ENCODE measurements around the gene PTK7.
"Not testable (repeated sequence)": the region's sequence is repeated elsewhere in the genome, so short reads cannot be mapped to it uniquely, and the experiment has no call there.

PTK7 gene

DNA sequence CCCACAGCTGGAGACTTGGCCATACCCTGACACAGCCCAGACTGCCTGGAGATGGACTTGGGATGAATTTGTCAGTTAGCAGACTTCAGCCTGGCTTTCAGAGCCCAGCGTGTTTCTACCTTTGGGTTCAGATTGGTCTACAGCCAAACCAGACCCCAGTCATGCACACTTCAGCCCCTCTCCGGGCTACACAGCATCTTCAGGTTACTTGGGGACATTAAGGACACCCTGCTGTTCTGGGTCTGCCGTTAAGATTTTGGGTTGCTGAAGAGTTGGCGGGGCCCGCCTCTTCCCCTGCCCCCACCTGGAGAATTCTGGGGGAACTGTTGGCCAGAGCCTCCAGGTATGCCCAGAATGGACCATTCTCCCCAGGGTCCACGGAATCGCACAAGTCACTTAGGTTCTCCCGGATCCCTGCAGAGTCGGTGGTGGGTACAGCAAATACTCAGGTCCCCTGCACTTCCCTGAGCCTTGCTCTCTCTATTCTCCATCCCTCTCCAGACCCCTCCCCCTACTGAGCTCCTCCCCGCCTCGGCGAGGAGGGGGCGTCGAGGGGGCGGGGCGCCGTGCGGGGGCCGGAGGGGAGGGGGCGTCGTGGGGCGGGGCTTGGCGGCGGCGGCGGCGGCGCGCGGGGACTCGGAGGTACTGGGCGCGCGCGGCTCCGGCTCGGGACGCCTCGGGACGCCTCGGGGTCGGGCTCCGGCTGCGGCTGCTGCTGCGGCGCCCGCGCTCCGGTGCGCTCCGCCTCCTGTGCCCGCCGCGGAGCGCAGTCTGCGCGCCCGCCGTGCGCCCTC lies at the start of gene PTK7:
Gene PTK7, plus strand, starts transcription at position 645 of the 794 bp plus-strand sequence. CDS start 175 bp downstream, outside the sequence.
- peak; percentile 35 for DNase-seq

DNA sequence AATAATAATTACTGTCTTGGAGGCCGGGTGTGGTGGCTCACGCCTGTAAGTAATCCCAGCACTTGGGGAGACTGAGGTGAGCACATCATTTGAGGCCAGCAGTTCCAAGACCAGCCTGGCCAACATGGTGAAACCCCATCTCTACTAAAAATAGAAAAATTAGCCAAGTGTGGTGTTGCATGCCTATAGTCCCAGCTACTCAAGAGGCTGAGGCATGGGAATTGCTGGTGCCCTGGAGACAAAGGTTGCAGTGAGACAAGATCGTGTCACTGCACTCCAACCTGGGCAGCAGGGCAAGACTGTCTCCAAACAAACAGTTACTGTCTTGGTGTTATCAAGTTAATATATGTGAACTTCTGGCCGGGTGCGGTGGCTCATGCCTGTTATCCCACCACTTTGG lies 49.7 kb upstream of the PTK7 start:
- DNase-seq, result no peak

DNA sequence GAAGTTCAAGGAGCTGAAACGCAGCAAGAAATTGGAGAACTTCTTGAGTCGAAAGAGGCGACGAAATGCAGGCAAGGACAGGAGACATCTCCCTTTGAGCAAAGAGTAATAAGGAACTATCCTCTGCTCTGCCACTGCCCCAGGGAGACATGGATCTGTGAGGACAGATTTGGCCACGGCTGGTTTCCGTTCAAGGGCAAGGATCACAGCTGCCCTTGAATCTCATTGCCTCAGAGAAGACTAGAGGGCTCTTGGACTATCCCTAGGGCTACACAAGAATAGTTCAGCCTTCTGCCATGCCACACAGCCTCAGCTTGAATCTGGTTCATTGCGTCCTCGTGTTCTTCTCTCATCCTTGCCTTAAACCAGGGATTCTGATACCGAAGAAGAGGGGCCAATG lies 47.0 kb upstream of the PTK7 start:
- DNase-seq, result no peak

DNA sequence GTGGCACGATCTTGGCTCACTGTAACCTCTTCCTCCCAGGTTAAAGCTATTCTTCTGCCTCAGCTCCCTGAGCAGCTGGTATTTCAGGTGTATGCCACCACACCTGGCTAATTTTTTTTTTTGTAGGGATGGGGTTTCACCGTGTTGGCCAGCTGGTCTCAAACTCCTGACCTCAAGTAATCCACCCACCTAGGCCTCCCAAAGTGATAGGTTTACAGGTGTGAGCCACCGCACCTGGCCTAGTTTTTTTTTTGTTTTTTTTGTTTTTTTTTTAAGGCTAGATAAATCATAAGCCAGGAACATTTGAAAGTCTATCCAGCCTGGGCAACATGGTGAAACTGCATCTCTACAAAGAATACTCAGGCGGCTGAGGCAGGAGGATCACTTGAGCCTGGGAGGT lies 43.8 kb upstream of the PTK7 start:
- no peak for DNase-seq

DNA sequence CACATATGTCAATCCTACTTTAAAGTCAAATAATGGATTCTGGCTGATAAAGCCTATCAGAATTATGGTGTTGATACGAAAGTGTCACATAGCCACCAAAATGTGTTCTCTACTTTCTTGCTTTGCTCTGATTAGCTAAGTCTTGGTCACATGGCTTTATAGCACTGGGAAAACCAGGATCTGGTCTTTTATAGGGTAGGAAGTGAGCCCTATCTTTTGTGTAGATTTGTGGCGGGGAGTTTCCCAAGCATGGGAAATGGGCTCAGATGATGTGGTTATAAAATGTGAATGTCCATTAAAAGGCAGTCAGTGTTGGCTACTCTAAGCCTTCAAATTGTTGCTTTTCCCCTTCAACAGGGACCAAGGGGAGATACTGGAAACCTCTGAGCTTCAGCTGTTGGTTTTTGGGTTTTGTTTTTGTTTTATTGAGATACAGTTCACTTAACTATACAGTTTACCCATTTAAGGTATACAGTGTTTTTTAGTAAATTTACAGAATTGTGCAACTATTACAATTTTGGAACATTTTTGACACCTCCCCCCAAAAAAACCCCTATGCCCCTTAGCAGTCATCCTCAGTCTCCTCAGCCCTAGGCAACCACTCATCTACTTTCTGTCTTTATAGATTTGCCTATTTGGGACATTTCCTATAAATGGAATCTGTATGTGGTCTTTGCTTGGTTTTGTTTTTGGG lies 42.5 kb upstream of the PTK7 start:
- no peak for DNase-seq

DNA sequence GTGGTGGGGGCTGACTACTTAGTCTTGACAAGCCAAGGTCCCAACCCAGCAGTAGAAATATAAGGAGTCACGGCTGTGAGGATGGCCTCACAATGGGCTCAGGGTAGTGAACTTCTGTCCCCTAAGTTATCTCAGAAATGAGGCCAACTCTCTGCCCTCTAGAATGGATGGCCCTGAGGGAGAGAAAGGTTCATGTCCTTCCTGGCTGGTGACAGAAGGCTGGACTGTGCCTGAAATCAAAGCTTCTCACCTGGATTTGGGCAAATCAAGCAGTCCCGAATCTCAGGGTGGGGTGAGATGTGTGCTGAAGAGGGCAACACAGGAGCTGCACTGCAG lies 42.0 kb upstream of the PTK7 start:
- DNase-seq, result no peak

DNA sequence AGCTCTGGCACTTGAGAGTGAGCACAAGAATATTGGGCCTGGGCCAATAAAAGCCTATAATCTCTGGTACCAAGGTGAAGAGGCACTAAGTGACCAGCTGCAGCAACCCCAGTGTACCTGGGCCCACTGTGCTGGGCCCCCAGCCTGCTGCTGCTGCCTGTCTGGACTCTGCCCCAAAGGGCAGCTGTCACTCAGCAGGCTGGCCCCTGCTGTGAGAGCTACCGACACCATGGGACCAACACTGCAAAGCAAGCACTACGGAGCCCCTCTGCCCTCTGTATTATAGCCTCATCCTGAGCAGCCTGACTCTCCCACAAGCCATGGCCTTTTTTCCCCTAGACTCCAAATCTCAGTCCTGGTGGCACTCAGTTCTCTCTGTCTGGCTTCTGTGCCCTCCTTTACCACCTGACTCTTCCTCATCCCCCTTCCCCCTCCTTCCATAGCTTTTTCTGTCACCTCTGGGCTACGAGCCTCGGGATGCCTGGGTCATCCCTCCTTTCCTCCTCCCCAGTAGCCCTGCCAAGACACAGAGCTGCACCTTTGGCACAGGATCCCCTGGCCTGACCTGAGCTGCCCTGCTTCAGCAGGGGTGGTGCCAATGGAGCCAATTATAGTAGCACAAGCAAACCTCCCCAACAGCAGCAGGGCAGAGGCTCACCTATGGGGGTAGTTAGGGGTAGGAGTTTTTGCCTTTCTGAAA lies 40.5 kb upstream of the PTK7 start:
- DNase-seq, result no peak

DNA sequence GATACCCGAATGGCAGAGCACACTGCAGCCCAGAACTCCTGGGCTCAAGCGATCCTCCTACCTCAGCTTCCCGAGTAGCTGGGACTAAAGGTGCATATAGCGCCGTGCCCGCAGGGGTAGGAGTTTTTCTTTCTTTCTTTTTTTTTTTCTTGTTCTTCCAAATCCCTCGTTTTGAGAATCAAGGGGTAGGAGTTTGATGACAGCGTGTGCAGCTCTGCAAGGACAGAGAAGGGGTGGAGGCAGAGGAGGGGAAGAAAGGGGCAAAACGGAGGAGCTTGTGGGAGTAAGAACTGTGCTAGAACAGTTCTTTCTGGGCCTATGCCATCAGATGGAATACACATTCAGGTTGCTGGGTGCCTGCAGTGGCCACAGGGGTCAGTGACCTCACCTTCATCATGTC lies 39.4 kb upstream of the PTK7 start:
- DNase-seq, result no peak

DNA sequence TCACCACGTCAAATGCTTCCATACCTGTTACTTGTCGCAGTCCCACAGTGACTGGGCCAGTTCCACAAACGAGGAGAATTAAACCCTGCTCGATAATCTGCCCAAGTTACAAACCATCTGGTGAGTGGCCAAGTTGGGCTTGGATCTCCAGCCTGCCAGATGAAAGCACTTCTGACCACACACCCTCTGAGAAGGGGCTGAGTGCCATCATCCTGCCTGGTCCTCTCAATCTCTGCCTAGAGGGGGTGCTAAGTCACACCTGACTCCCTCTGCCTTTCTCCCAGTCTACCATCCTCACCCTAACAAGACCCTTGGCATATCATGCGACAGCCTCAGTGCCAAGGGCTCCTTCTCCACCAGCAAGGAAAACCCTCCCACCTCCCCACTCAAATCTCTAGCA lies 38.9 kb upstream of the PTK7 start:
- no peak for DNase-seq

DNA sequence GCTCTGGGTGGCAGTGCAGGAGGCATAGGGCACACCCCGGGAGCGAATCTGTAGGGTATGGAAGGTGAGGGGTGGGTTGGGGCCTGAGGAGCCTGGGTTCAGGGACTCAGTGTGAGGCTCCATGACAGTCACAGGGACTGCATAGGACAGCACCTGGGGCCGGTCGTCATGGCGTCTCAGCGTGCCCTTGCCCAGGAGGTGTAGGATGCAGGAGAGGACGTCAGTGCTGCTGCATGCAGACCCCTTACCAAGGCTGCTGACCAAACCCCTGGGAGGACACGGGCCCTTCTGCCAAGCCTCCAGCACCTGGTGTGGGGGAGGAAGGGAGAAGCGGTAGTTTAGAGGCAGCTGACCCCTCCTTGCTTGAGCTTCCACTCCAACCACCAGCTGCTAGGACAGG lies 38.4 kb upstream of the PTK7 start:
- DNase-seq, result no peak

DNA sequence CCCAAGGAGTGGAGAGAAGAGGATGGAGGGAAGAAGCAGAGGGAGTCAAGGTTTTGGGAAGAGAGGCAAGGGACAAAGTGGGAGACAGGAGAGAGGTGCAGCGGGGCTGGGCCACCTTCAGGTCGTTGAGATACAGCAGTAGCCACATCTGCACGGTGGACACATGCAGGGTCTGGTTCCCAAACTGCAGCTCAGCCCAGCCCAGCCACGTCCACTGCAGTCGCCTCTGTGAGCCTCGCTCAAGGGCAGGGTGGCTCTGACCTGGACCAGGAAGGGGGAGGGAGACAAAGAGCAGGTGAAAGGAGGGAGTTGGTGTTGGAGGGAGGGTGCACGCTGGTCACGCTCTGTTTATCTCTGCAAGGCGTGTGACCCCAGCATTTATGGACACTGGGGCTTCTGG lies 37.4 kb upstream of the PTK7 start:
- no peak for DNase-seq

DNA sequence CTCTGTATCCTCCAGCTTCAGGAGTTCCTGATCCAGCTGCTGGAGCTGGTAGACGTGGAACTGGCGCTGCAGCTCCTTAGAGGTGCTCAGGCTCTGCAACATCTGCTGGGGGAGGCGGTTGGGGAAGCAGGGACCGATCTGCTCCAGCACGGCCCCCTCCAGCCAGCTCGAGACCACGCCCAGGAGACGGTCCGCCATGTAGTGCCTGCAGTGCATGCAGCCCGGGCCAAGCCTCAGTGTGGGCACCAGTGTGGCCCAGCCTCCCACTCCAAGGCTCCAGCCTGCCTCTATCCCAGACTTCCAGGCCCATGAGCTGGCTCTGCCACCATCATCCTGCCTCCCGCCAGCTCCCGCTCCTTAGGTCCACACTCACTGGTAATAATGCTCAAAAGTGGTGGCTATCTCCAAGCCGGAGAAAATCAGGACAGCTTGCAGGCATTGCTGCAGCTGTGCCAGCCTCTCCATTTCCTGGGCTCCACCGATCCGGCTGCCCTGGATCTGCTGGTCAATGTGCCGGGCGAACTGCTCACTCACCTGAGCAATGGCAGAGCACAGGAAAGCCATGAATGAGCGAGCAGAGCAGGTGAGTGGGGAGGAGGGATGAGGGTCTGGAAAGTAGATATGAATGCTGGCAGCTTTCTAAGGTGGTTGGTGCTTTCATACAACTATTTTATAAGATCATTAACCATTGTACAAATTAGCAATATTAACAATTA lies 35.4 kb upstream of the PTK7 start:
- no peak for DNase-seq

DNA sequence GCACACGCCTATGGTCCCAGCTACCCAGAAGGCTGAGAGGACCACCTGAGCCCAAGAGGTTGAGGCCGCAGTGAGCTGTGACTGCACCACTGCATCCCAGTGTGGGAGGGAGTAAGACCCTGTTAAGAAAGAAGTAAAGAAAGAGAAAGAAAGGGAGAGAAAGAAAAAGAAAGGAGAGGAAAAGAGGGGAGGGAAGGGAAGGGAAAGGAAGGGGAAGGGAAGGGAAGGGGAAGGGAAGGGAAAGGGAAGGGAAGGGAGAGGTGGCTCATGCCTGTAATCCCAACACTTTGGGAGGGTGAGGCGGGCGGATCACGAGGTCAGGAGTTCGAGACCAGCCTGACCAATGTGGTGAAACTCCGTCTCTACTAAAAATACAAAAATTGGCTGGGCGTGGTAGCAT lies 34.6 kb upstream of the PTK7 start:
- DNase-seq, result not testable (repeated sequence)

DNA sequence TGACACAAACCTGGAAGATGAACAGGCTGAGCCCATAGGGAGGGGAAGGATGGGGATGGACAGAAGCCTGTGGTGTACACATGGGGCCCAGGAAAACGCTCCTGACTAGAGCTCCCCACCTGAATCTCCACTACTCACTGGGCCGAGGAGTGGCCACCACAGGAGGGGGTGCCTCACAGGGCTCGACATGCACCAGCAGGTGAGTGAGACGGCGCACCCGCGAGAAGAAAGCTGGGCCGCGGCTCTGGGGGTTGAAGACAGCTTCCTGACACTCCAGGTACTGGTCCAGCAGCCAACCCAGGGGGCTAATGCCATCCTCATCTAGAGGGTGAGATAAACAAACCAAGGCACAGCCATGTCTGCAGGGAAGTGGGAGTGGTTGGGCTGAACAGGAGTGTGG lies 32.8 kb upstream of the PTK7 start:
- DNase-seq, result no peak

DNA sequence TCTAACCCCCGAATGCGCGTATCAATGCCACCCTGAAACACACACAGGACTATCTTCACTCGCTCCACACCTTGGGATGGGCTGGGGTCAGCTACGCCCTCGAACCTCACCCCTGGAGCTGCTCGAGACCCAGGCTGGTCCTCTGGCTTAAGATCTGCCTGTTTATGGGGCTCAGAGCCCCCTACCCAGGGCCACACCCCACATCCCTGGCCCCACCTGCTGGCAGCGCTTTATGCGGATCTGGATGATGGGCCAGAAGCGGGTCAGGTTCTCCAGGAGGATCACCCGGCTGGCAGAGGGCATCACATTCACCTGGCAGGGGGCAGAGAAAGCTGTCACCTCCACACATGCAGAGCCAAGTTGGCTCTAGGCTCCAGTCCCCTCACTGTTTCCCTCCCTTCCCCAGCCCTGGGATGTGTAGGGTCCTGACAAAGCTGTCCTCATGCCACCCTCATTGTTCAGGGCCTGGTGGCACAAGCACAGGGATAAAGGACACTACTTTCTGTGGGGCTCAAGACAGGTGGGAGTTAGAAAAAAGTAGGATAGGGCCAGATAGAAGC lies 30.7 kb upstream of the PTK7 start:
- no peak for DNase-seq

DNA sequence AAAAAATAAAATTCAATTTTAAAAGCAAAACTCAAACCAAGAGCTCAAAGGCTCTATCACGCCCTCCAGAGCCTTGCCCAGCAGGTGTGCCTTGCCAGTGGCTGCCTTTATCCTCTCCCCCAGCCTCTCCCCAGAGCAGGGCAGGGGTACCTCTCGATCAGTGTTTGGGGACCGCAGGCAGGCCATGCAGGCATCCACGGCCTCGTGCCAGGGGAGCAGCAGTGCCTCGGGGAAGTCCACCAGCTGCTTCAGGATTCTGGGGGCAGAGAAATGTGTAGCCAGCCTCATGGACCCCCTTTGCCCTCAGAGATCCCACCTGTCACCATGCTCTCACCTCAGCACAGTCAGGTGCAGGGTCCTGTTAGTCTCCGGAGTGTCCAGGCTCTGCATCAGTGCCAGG lies 28.1 kb upstream of the PTK7 start:
- DNase-seq, result no peak

DNA sequence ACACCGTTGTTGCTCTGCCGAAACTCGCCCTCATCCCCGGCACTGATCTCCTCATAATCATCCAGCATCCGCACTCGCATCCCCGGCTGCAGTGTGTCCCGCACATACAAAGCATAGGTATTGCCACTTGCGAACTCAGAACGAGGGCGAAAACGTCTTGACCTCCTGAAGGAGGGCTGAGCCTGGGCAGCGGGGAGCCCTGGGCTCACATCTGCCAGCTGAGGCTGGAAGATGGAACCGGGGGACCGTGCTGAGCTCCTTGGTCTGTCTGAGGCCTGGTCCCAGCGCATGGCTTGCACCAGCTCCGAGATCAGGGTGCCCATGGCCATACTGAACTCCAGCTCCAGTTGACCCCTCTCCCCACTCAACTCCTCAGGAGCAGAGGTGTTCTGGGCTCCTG lies 25.1 kb upstream of the PTK7 start:
- no peak for DNase-seq

DNA sequence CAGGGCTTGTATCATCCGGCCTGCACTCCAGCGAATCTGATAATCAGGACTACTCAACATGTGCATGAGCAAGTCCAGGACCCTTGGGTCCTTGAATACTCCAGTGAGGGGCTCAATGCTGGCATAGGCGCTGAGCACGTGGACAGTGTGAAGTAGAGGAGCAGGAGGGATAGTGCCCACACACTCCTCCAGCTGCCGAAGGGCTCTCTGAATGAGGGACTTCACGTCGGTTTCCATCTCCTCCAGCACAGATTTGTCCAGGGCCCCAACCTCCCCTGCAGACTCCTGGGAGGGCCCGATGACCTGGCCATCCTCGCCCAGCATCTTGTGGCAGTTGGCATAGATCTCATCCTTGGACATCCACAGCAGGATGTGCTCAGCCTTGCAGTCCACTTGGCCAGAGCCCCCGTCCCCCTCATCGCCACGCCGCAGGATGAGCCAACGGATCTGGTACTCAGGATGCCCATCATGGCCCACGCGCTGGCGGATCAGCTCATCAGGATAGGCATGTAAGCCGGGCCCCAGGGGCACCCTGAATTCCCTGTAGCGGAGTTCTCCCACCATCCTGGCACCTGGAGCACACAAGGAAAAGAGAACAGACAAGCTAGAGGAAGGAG lies 23.8 kb upstream of the PTK7 start:
- DNase-seq, result no peak

DNA sequence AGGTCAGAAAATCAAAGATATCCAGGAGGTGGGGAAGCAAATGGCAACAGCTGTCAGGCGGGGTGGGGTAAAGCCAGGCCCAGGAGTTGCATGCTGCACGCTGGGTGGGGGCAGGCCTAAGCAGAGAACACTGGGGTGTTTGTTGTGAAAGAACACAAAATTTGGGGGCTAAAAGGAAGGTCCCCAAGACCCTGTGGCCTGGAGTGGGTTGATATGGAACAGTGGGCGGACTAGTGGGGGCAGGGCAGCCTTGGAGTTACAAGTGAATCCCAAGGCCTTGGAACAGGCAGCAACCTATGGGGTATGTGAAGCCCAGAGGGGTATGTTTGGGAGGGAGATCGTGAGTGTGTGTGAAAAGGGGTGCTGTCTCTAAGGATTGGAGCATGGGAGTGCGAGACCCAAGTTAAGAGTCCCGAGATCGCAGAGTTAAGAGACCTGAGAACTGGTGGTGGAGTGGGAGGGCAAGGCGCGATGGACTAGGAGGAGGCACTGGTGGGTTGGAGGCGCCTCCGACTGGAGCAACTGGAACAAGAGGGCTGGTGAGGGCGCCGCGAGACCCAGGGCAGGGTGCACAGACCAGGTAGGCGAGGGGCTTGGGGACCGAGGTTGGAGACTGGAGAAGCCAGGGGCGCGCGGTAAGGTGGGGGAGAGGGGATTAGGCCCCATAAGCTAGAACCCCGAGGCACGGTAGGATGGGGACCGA lies 23.1 kb upstream of the PTK7 start:
- DNase-seq, result no peak

DNA sequence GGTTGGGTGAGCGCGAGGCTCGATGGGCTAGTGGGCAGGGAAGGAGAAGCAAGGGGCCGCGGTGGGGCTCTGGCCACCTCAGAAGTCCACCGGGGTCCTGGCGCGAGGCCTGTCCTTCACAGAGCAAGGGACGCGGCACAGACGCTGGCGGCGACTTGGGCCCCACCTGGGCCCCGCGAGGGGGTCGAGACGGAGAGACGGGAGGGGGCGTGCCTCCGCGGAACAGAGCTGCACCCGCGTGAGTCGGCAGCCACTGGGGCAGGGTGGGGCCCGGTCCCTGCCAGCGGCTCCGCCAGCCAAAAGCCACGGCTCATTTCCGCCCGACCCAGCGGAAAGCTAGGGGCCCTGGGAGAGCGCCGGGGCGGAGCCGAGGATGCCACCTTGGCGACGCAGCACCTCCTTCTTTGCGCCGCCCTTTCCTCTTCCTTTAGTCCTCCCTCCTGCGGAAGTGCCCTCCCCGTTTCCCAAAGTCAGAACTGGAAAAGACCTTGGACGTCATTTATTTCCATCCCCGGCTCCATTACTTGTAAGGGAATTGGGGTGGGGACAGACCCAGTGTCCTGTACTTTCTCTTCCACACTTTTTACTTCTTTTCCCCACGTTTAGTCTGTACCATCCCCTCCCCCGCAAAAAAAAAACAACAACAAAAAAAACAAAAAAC lies 22.4 kb upstream of the PTK7 start, which contains the start of gene CUL7:
Gene CUL7, minus strand, starts transcription at position 307 of the 661 bp plus-strand sequence. CDS start 1,063 bp downstream, outside the sequence.
- DNase-seq, result peak; percentile 90

DNA sequence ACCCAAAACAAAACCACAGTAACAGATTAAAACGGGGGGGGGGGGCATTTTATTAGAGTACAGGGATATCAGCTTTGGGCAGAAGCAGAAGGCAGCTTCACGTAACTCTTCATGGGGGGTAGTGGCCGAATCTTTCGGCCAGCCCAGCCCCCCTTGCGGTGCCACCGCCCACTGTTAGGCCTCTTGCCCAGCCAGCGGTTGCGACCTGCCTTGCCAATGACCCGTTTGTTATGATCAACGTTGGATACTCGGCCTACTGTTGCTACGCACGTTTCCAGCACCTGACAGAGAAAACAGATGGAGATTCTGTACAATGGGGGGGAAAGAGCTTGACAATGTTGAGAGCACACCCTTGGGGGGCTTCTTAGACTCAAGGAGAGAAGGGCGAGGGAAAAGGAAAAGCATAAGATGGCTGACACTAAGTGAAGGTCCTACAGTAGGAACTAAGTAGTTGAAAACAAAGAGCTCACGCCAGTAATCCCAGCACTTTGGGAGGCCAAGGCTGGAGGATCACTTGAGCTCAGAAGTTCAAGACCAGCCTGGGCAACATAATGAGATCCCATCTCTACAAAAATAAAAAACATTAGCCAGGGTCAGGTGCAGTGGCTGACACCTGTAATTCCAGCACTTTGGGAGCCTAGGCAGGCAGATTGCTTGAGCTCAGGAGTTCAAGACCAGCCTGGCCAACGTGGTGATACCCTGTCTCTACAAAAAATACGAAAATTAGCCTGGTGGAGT lies 21.7 kb upstream of the PTK7 start:
- DNase-seq, result no peak

Measured in NCI-H187 treated with DMSO at 0.1 percent for 48 hours (cell line).